LNCaP clone FGC (cell line): ENCODE results near the gene PPP2R1A.

ENCODE experiments used
- DNase-seq: peaks from one replicate; pipeline ENCODE4 v3.0.0-alpha.2; 2011; ENCODE audit warnings: low read depth
- H3K4me3 ChIP-seq: 2 replicates; pipeline ENCODE4 v1.5.1; 2011; ENCODE audit warnings: mild to moderate bottlenecking, low read depth, low read length, control low read depth
- TF ChIP-seq, protein P1 (sequence below): IDR thresholded peaks from 2 replicates; pipeline ENCODE4 v1.5.1; 2012; ENCODE audit warnings: mild to moderate bottlenecking; ENCODE audit not compliant: control insufficient read depth, insufficient read depth; ENCODE audit errors: extremely low read depth

PPP2R1A gene

GRCh38 chr19:52270266-52270885 lies 80.5 kb downstream of the PPP2R1A start:
- peak overlapping the region; percentile 90 for H3K4me3 ChIP-seq
- TF ChIP-seq, protein P1, sequence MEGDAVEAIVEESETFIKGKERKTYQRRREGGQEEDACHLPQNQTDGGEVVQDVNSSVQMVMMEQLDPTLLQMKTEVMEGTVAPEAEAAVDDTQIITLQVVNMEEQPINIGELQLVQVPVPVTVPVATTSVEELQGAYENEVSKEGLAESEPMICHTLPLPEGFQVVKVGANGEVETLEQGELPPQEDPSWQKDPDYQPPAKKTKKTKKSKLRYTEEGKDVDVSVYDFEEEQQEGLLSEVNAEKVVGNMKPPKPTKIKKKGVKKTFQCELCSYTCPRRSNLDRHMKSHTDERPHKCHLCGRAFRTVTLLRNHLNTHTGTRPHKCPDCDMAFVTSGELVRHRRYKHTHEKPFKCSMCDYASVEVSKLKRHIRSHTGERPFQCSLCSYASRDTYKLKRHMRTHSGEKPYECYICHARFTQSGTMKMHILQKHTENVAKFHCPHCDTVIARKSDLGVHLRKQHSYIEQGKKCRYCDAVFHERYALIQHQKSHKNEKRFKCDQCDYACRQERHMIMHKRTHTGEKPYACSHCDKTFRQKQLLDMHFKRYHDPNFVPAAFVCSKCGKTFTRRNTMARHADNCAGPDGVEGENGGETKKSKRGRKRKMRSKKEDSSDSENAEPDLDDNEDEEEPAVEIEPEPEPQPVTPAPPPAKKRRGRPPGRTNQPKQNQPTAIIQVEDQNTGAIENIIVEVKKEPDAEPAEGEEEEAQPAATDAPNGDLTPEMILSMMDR: no peak
- DNase-seq: no peak

DNA sequence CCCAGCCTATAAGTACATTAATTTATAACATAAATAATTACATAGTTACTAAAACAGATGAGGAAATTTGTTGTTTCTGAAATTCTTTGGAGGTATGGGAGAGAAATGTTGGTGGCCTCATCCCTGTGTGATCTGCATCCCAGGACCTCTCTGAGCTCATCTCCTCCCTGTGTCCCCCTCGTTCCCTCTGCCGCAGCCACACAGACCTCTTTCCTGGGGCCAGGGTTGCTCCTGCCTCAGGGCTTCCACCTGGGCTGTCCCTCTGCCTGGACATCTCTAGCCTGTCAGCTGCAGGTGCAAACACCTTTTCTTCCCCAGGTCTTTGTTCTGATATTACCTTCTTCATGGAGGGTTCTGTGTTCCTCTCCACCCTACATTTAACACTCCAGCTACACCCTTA lies 83.4 kb downstream of the PPP2R1A start:
- DNase-seq: no peak
- TF ChIP-seq, protein P1: no peak
- H3K4me3 ChIP-seq: no peak overlapping the region

DNA sequence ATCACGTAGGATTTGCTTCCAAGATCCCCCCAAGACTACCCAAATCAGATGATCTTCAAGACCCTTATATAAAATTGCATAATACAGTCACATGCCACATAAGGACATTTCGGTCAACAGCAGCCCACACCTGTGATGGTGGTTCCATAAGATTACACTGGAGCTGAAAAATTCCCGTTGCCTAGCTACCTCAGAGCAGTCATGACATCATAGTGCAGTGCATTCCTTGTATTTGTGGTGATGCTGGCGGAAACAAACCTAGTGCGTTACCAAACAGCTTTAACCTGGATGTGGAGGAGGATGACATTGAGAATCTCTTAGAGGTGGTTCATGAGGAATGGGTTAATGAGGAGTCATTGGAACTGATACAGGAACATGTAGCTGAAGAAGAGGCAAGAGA lies 84.3 kb downstream of the PPP2R1A start:
- no peak for DNase-seq
- TF ChIP-seq, protein P1: no peak
- no peak overlapping the region for H3K4me3 ChIP-seq

DNA sequence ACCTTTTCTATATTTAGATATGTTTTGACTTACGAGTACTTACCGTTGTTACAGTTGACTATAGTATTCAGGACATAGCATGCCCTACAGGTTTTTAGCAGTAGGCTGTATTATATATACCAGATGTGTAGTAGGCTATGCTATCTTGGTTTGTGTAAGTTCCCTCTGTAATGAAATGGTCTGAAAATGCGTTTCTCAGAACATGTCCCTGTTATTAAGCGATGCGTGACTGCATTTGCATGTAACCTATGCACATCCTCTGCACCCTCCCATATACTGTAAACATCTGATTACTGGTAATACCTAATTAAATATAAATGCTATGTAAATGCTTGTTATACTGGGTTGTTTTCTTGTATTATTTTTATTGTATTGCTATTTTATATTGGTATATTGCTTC lies 86.1 kb downstream of the PPP2R1A start:
- TF ChIP-seq, protein P1: no peak
- DNase-seq: no peak
- H3K4me3 ChIP-seq: no peak overlapping the region

DNA sequence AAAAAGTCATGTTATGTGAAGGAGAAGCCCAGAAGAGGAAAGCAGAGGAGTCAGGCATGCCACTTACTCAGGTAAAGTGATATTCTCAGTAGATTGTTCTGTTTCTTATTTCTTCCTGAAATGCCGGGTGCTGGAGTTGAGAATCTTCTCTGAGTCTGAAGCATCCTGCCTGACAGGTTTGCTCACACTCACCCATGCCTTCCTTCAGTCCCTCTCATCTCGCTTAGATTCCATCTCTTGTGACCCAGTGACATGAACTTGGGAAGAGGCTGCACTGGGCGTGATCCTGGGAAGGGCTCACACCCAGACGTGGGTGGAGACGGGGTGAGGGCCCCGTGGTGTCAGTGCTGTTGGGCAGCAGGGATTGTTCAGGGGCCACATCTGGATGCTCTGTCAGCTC lies 87.6 kb downstream of the PPP2R1A start:
- TF ChIP-seq, protein P1: no peak
- no peak for DNase-seq
- no peak overlapping the region for H3K4me3 ChIP-seq
